ENCODE data around the gene NPAS4. TPM values are rescaled to one million over a fixed set of nuclear protein-coding genes. Genes with fewer than 3 reads are reported as not detected.

The NPAS4 gene
- total RNA-seq, 2 experiments from 2014 or later, result not detected

DNA sequence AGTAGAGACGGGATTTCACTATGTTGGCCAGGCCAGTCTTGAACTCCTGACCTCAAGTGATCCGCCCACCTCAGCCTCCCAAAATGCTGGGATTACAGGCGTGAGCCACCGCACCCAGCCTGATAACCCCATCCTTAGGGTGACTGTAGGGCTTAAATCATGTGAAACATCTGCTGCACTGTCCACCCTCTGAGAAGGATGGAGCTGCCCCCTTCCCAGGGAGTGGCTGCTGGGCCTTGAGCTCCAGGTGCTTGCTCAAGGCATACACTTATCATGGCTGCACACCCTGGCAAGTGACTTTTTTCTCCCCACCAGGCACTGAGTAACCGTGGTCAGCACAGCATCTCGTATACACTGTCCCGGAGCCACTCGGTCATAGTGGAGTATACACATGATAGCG, 51.2 kb downstream of the NPAS4 start:
- intact Hi-C loops (cut with micrococcal nuclease), result no loop called here
- Mint-ChIP-seq H3K27ac (no peak overlapping the region), H3K9me3 (no peaks in the 10 kb centered on the region), H3K36me3 (ENCODE audit: low read depth) (no peaks in the 10 kb centered on the region), H3K27me3 (ENCODE audit: low read depth) (no peaks in the 10 kb centered on the region), H3K4me1 (ENCODE audit: low read depth) (peaks cover 12% of the 10 kb centered on the region), H3K4me3 (no peak overlapping the region)
- no peak for DNase-seq
- CTCF ChIA-PET, result no interaction called here

DNA sequence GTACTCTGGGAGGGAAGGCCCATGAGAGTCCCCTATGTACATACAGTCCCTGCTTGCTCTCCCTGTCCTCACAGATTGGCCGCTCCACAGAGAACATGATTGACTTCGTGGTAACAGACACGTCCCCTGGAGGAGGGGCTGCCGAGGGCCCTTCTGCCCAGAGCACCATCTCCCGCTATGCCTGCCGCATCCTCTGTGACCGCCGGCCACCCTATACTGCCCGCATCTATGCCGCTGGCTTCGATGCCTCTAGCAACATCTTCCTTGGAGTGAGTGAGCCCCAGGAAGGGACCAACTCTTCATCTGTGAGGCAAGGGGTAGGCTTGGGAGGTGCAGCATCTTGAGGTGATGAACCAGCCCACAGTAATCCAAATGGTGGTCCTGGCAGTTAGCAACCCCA, 52.3 kb downstream of the NPAS4 start:
- CTCF ChIA-PET, result no interaction called here
- no peak overlapping the region for H3K27ac Mint-ChIP-seq
- H3K27me3 Mint-ChIP-seq (ENCODE audit: low read depth), result no peaks in the 10 kb centered on the region
- H3K36me3 Mint-ChIP-seq (ENCODE audit: low read depth), result no peaks in the 10 kb centered on the region
- no peak for DNase-seq
- peaks cover 3% of the 10 kb centered on the region for H3K4me1 Mint-ChIP-seq (ENCODE audit: low read depth)
- H3K9me3 Mint-ChIP-seq, result no peaks in the 10 kb centered on the region
- H3K4me3 Mint-ChIP-seq, result no peak overlapping the region
- intact Hi-C loops (cut with micrococcal nuclease), result no loop called here

DNA sequence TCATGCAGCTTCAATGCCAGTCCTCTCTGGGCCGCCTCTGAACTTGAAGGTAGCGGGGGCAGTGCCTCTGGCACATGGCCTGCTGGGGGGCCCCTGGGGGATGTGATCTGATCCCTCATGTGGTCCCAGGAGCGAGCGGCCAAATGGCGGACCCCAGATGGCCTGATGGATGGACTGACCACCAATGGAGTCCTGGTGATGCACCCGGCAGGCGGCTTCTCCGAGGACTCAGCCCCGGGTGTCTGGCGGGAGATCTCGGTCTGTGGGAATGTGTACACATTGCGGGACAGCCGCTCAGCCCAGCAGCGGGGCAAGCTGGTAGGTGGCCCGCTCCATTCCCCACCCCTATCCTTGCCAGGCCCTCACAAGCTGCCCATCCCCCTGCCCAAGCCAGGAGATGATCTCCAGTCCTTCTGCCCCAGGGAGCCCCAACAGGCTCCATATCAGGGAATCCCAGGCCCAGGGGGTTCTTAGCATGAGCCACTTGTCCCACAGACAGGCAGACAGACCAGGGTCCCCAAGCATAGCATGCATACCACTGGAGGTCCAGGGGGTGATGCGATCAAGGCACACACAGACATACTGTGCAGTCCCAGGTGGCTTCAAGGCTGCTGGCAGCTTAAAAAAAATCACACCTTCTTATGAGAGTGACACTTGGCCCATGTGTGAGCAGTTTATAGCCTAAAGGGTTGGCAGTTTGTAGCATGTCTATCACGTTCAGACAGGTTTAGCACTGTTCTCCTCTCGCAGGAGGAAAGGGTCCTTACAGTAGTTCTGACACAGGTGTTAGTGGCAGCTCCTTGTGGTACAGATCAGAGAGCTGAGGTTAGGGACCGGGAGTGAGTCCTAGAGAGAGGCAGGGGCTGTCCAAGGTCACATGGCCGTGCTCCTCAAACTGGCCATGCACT, 53.0 kb downstream of the NPAS4 start:
- Mint-ChIP-seq H3K4me3 (no peak overlapping the region), H3K9me3 (no peaks in the 10 kb centered on the region), H3K27me3 (ENCODE audit: low read depth) (no peaks in the 10 kb centered on the region), H3K4me1 (ENCODE audit: low read depth) (peaks cover 3% of the 10 kb centered on the region), H3K36me3 (ENCODE audit: low read depth) (no peaks in the 10 kb centered on the region), H3K27ac (no peak overlapping the region)
- no peak for DNase-seq
- CTCF ChIA-PET, result no interaction called here
- intact Hi-C loops (cut with micrococcal nuclease), result no loop called here

DNA sequence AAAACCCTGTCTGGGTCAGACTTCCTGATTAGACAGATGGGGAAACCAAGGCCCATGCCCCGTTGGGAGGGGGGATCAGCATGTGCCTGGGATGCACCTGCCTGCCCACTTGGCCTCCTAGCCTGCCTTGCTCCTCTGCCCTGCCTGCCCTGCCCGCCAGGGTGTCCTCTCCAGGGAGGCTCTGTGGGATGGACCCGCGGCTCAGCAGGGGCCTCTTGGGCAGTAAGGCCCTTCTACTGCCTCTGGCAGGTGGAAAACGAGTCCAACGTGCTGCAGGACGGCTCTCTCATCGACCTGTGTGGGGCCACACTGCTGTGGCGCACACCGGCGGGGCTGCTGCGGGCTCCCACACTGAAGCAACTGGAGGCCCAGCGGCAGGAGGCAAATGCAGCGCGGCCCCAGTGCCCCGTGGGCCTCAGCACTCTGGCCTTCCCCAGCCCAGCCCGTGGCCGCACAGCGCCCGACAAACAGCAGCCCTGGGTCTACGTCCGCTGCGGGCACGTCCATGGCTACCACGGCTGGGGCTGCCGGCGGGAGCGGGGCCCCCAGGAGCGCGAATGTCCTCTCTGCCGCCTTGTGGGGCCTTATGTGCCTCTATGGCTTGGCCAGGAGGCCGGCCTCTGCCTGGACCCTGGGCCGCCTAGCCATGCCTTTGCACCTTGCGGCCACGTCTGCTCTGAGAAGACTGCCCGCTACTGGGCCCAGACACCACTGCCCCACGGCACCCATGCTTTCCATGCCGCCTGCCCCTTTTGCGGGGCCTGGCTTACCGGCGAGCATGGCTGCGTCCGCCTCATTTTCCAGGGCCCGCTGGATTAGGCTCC, 54.7 kb downstream of the NPAS4 start:
- no peak for DNase-seq
- no peaks in the 10 kb centered on the region for H3K9me3 Mint-ChIP-seq
- CTCF ChIA-PET, result no interaction called here
- H3K36me3 Mint-ChIP-seq (ENCODE audit: low read depth), result no peaks in the 10 kb centered on the region
- peaks cover 9% of the 10 kb centered on the region for H3K4me1 Mint-ChIP-seq (ENCODE audit: low read depth)
- no peaks in the 10 kb centered on the region for H3K27me3 Mint-ChIP-seq (ENCODE audit: low read depth)
- H3K4me3 Mint-ChIP-seq, result no peak overlapping the region
- no peak overlapping the region for H3K27ac Mint-ChIP-seq
- intact Hi-C loops (cut with micrococcal nuclease), result no loop called here

Other genes with a start within 250 kb of the NPAS4 start
- 10 to 100 TPM; 36.9 to 41.7 TPM for gene KLC2, start 163.3 kb upstream of the NPAS4 start, total RNA-seq
- gene RAB1B, start 152.4 kb upstream of the NPAS4 start, total RNA-seq, result 100 to 1,000 TPM; 112 to 115 TPM
- 1 to 10 TPM; 1.2 to 1.6 TPM for gene CNIH2, start 142.9 kb upstream of the NPAS4 start, total RNA-seq
- 10 to 100 TPM; 45.9 to 49.7 TPM for gene YIF1A, start 131.9 kb upstream of the NPAS4 start, total RNA-seq
- gene TMEM151A, start 129.1 kb upstream of the NPAS4 start, total RNA-seq, result not detected
- under 1 TPM; 0.15 to 0.26 TPM for gene CD248, start 104.0 kb upstream of the NPAS4 start, total RNA-seq
- 1 to 10 TPM; 2.0 to 2.6 TPM for gene RIN1, start 84.6 kb upstream of the NPAS4 start, total RNA-seq
- 10 to 100 TPM; 24.0 to 25.3 TPM for gene BRMS1, start 75.9 kb upstream of the NPAS4 start, total RNA-seq
- gene B4GAT1, start 73.4 kb upstream of the NPAS4 start, total RNA-seq, result 1 to 10 TPM; 5.4 to 5.8 TPM
- gene SLC29A2, start 49.3 kb upstream of the NPAS4 start, total RNA-seq, result 1 to 10 TPM; 6.6 to 7.4 TPM
- 100 to 1,000 TPM; 143 to 144 TPM for gene MRPL11, start 17.8 kb downstream of the NPAS4 start, total RNA-seq
- 1 to 10 TPM; 2.3 to 2.4 TPM for gene PELI3, start 45.9 kb downstream of the NPAS4 start, total RNA-seq
- gene DPP3, start 59.4 kb downstream of the NPAS4 start, total RNA-seq, result 10 to 100 TPM; 73.8 to 80.1 TPM
- gene BBS1, start 89.6 kb downstream of the NPAS4 start, total RNA-seq, result 10 to 100 TPM; 10.1 to 10.9 TPM
- gene ZDHHC24, start 125.0 kb downstream of the NPAS4 start, total RNA-seq, result 10 to 100 TPM; 11.5 to 13.4 TPM
- under 1 TPM in 1 of 2 experiments, not detected in 1; 0.07 TPM for gene ACTN3, start 125.9 kb downstream of the NPAS4 start, total RNA-seq
- under 1 TPM; 0.64 to 0.96 TPM for gene CTSF, start 147.6 kb downstream of the NPAS4 start, total RNA-seq
- under 1 TPM; 0.07 to 0.12 TPM for gene CCDC87, start 172.0 kb downstream of the NPAS4 start, total RNA-seq
- 10 to 100 TPM; 22.6 to 22.8 TPM for gene CCS, start 172.2 kb downstream of the NPAS4 start, total RNA-seq
- 100 to 1,000 TPM; 160 to 173 TPM for gene RBM14, start 195.6 kb downstream of the NPAS4 start, total RNA-seq
- 10 to 100 TPM; 85.9 to 98.1 TPM for gene RBM4, start 217.7 kb downstream of the NPAS4 start, total RNA-seq